ENCODE data around the gene ACVR2A. TPM values are rescaled to one million over a fixed set of nuclear protein-coding genes. Genes with fewer than 3 reads are reported as not detected.
A peak's percentile ranks its signal among the peaks of the same experiment; 100 is the strongest.

The ACVR2A gene
- total and polyA plus RNA-seq, 2 of the 4 experiments (the other 2 are of a cell fraction), result 1.8 to 6.8 TPM

- H3K18ac ChIP-seq (ENCODE audit: low read depth, low read length), result peak overlapping the region; percentile 50
- ATAC-seq (ENCODE audit: low read depth) (no peak), DNase-seq (no peak)
- peaks cover 6% of the 10 kb centered on the region; the same call in 1 of the 2 replicates for H4K20me1 ChIP-seq (ENCODE audit: insufficient read depth, low read length)
- H3K27ac ChIP-seq (ENCODE audit: insufficient read depth, low read length), result peak overlapping the region; percentile 93
- H4K91ac ChIP-seq (ENCODE audit: insufficient read depth, low read depth, low read length), result no peak overlapping the region
- H2BK15ac ChIP-seq (ENCODE audit: low read depth, low read length), result no peak overlapping the region
- peak overlapping the region; percentile 61 for H3K14ac ChIP-seq (replicated peaks; ENCODE audit: low read depth, low read length)
- WGBS, 2 experiments (ENCODE audit: extremely low coverage in 2 of 2, insufficient read length in 1 of 2), result no CpG with 5 or more reads among the region's 18 CpGs
- peak overlapping the region; percentile 51 for H3K4ac ChIP-seq (ENCODE audit: low read depth, low read length)
- intact Hi-C loops (cut with micrococcal nuclease), result loop anchor here (1.0 to 5.0 kb wide), 2 partner anchors 181 to 914 kb away; no protein-coding TSS in a partner anchor
- H4K8ac ChIP-seq (ENCODE audit: low read depth in 2 of 2, low read length in 2 of 2), result peak overlapping the region; percentile 5 to 69; a peak in 1 of 4 replicates
- no peaks in the 10 kb centered on the region for H3K9me3 ChIP-seq (ENCODE audit: control insufficient read depth, insufficient read depth, low read length)
- peak overlapping the region; percentile 50 for H4K5ac ChIP-seq (ENCODE audit: low read depth, low read length)
- H3K79me1 ChIP-seq (ENCODE audit: low read depth in 1 of 2, low read length in 2 of 2), result peaks cover 11 to 20% of the 10 kb centered on the region in 2 experiments
- peak overlapping the region; percentile 74 for H3K23ac ChIP-seq (ENCODE audit: low read depth, low read length)
- H3K4me3 ChIP-seq (ENCODE audit: insufficient read depth, low read depth, low read length), result peak overlapping the region; percentile 96
- BruUV-seq (replicated peaks), result no TSS peak
- H3K27me3 ChIP-seq (ENCODE audit: control insufficient read depth, insufficient read depth, low read length), result no peaks in the 10 kb centered on the region
- H2AFZ ChIP-seq (replicated peaks; ENCODE audit: low read length, poor library complexity), result peak overlapping the region; percentile 98
- ChIA-PET CTCF (interaction anchor here (0.9 to 1.0 kb wide), 2 partner anchors 9 to 16 kb away, joined by 3 read pairs; no protein-coding TSS in a partner anchor), POLR2A (ENCODE audit: unreplicated experiment) (no interaction called here)
- peak overlapping the region; percentile 64 for H2BK5ac ChIP-seq (ENCODE audit: low read depth, low read length, poor library complexity, severe bottlenecking)
- in situ Hi-C loops (cut with MboI; ENCODE audit: low sequenced_read_pairs), result no loop called here
- H3K9me1 ChIP-seq (ENCODE audit: insufficient read depth, low read length), result no peaks in the 10 kb centered on the region
- dilution Hi-C loops (cut with HindIII; ENCODE audit: low sequenced_read_pairs, unreplicated experiment), result no loop called here
- peak overlapping the region; percentile 8 for H2AK9ac ChIP-seq (replicated peaks; ENCODE audit: low read depth, low read length, poor library complexity)
- no peaks in the 10 kb centered on the region for H3K36me3 ChIP-seq (ENCODE audit: control insufficient read depth, insufficient read depth, low read length)
- no peak overlapping the region for H2BK20ac ChIP-seq (ENCODE audit: low read depth, low read length)
- H3K9ac ChIP-seq (ENCODE audit: low read depth, low read length), result peak overlapping the region; percentile 82
- TF ChIP-seq MAFK (IDR thresholded peaks at IDR 0.05; ENCODE audit: low read depth, low read length) (no peak), POLR2A (IDR thresholded peaks at IDR 0.05; ENCODE audit: low read depth, low read length) (no peak), RFX5 (IDR thresholded peaks at IDR 0.05; ENCODE audit: low read depth, low read length) (no peak), USF2 (IDR thresholded peaks at IDR 0.05; ENCODE audit: low read depth, low read length) (no peak), CTCF (conservative IDR thresholded peaks at IDR 0.05; ENCODE audit: low read depth, low read length) (no peak), MAZ (IDR thresholded peaks at IDR 0.05; ENCODE audit: borderline replicate concordance, low read depth, low read length) (no peak), BHLHE40 (IDR thresholded peaks at IDR 0.05; ENCODE audit: low read depth, low read length) (0 out of 2 replicates have a peak, but pooled peaks have one; percentile 52), MXI1 (IDR thresholded peaks at IDR 0.05; ENCODE audit: borderline replicate concordance, low read depth, low read length) (peak; percentile 43; the same call in 1 of the 2 replicates), ELK1 (IDR thresholded peaks at IDR 0.05; ENCODE audit: borderline replicate concordance, low read depth, low read length) (no peak)
- H2BK120ac ChIP-seq (ENCODE audit: low read depth, low read length), result no peak overlapping the region
- no peak overlapping the region for H2AK5ac ChIP-seq (ENCODE audit: low read depth, low read length)
- peaks cover 3% of the 10 kb centered on the region; the same call in 1 of the 2 replicates for H3K4me1 ChIP-seq (ENCODE audit: control insufficient read depth, insufficient read depth, low read length)
- peak overlapping the region; percentile 90 for H3K4me2 ChIP-seq (ENCODE audit: low read depth, low read length)
- H3K56ac ChIP-seq (ENCODE audit: extremely low read depth, insufficient read depth, low read length), result peak overlapping the region; percentile 1; the same call in 1 of the 2 replicates
These were observed 1.4 kb upstream of the ACVR2A start for GRCh38 chr2:147843391-147843863.
